Testis (tissue), 3 donors: ENCODE measurements around the gene ZBTB46. TPM values are rescaled to one million over a fixed set of nuclear protein-coding genes. Genes with fewer than 3 reads are reported as not detected.
"Not testable (repeated sequence)": the region's sequence is repeated elsewhere in the genome, so short reads cannot be mapped to it uniquely, and the experiment has no call there.

ENCODE experiments used
- DNase-seq: peaks from one replicate; pipeline ENCODE4 v3.0.0-alpha.2; 2019
- H3K27ac ChIP-seq, 2 donors: fragments of 200-600 bp; sonication (generic); one replicate each; pipeline ENCODE4 v1.5.1; 2019
- H3K27me3 ChIP-seq: fragments of 200-600 bp; sonication (generic); one replicate; pipeline ENCODE4 v1.5.1; 2019
- H3K36me3 ChIP-seq: fragments of 200-600 bp; sonication (generic); one replicate; pipeline ENCODE4 v1.5.1; 2017; ENCODE audit warnings: low read depth; ENCODE audit errors: missing control alignments
- H3K4me1 ChIP-seq: fragments of 200-600 bp; sonication (generic); one replicate; pipeline ENCODE4 v1.5.1; 2019
- H3K4me3 ChIP-seq, 2 donors: fragments of 200-600 bp; sonication (generic); one replicate each; pipeline ENCODE4 v1.5.1; 2017 to 2019
- H3K9me3 ChIP-seq: fragments of 200-600 bp; sonication (generic); one replicate; pipeline ENCODE4 v1.5.1; 2017
- CTCF ChIP-seq, 3 experiments: fragments of 450-650 bp in 2 of 3; fragments of 200-600 bp in 1 of 3; sonication (generic) in 1 of 3; IDR thresholded peaks; one replicate each; pipeline ENCODE4 v1.5.1; 2016 to 2019; ENCODE audit warnings: antibody characterized with exemption in 3 of 3, mild to moderate bottlenecking in 2 of 3, moderate library complexity in 1 of 3
- POLR2A ChIP-seq: fragments of 450-650 bp; IDR thresholded peaks from one replicate; pipeline ENCODE4 v1.6.1; 2017; ENCODE audit warnings: antibody characterized with exemption, mild to moderate bottlenecking, moderate library complexity
- WGBS, 2 donors: methylation state at CpG; one replicate each; pipeline ENCODE4 v1.1.5; 2018; 5-methylcytosine and 5-hydroxymethylcytosine counted together
- intact Hi-C: fragments of 100-400 bp; cut with DNase I; formaldehyde crosslinking; loops from one replicate; pipeline ENCODE4 v1.15.1; 2023; ENCODE audit warnings: low total_unique reads
- polyA plus RNA-seq: library from polyadenylated mRNA; stranded (reverse); fragments of 350-450 nt; fragmentation: Illumina TruSeq; extraction: RNeasy Lipid Tissue Mini Kit (QIAGEN cat#74804); gene quantifications from one replicate; pipeline ENCODE4 v1.2.3, GENCODE V29; 2014; ENCODE audit warnings: low read depth, low replicate concordance; ENCODE audit not compliant: insufficient read depth
- total RNA-seq, 2 donors: library from RNA; depleted of rRNA; stranded (reverse); fragments of >200 nt; gene quantifications; one replicate each; pipeline ENCODE4 v1.2.3, GENCODE V29; 2016

The ZBTB46 gene
- total and polyA plus RNA-seq, 3 donors from 2014 or later, result 5.2 to 15.4 (median 12.5) TPM

GRCh38 chr20:63802469-63803240 lies 28.4 kb downstream of the ZBTB46 start:
- 93 to 94% methylated on average over 47 to 51 of the region's 51 CpGs for WGBS, 2 donors
- no peak for DNase-seq
- H3K9me3 ChIP-seq, result no peaks in the 10 kb centered on the region
- no peaks in the 10 kb centered on the region for H3K4me1 ChIP-seq
- no peak for TF ChIP-seq POLR2A
- TF ChIP-seq CTCF (IDR thresholded peaks at IDR 0.05), result no peak
- H3K4me3 ChIP-seq, result no peak overlapping the region
- intact Hi-C loops, result no loop called here
- no peaks in the 10 kb centered on the region for H3K27me3 ChIP-seq
- no peaks in the 10 kb centered on the region for H3K36me3 ChIP-seq
- H3K27ac ChIP-seq, result no peak overlapping the region

- WGBS, 2 donors, result 96 to 100% methylated on average over 2 of the region's 2 CpGs
- H3K27me3 ChIP-seq, intact Hi-C loops, H3K27ac ChIP-seq, H3K4me1 ChIP-seq, H3K9me3 ChIP-seq, DNase-seq, H3K36me3 ChIP-seq, H3K4me3 ChIP-seq: not testable (repeated sequence)
These were observed 29.9 kb downstream of the ZBTB46 start for GRCh38 chr20:63801174-63801573.

GRCh38 chr20:63800411-63800810 lies 30.7 kb downstream of the ZBTB46 start:
- H3K4me3 ChIP-seq, H3K27me3 ChIP-seq, intact Hi-C loops, H3K27ac ChIP-seq, H3K9me3 ChIP-seq, DNase-seq, H3K36me3 ChIP-seq, H3K4me1 ChIP-seq: not testable (repeated sequence)
- 90% methylated on average over 26 of the region's 27 CpGs; no CpG with 5 or more reads in 1 of the 2 donors for WGBS, 2 donors

GRCh38 chr20:63799127-63799526 lies 31.9 kb downstream of the ZBTB46 start:
- intact Hi-C loops, H3K4me1 ChIP-seq, H3K27me3 ChIP-seq, DNase-seq, H3K4me3 ChIP-seq, H3K36me3 ChIP-seq, H3K9me3 ChIP-seq, H3K27ac ChIP-seq: not testable (repeated sequence)
- WGBS, 2 donors, result 71 to 81% methylated on average over 5 of the region's 5 CpGs

- intact Hi-C loops, H3K9me3 ChIP-seq, H3K4me1 ChIP-seq, H3K27ac ChIP-seq, H3K27me3 ChIP-seq, DNase-seq, H3K4me3 ChIP-seq, H3K36me3 ChIP-seq: not testable (repeated sequence)
- 82 to 88% methylated on average over 3 of the region's 3 CpGs for WGBS, 2 donors
These were observed 33.9 kb downstream of the ZBTB46 start for GRCh38 chr20:63797175-63797574.

- WGBS, 2 donors, result 59 to 68% methylated on average over 11 to 30 of the region's 30 CpGs
- DNase-seq, result no peak
- no peaks in the 10 kb centered on the region for H3K9me3 ChIP-seq
- no peaks in the 10 kb centered on the region for H3K36me3 ChIP-seq
- no peak overlapping the region for H3K27ac ChIP-seq
- no peaks in the 10 kb centered on the region for H3K27me3 ChIP-seq
- TF ChIP-seq POLR2A, result no peak
- H3K4me3 ChIP-seq, result peak overlapping the region in 1 of 2 donors; percentile 29
- peaks cover 11% of the 10 kb centered on the region for H3K4me1 ChIP-seq
- intact Hi-C loops, result no loop called here
These were observed 35.8 kb downstream of the ZBTB46 start for GRCh38 chr20:63795178-63795830.

- H3K36me3 ChIP-seq, result no peaks in the 10 kb centered on the region
- intact Hi-C loops, result no loop called here
These were observed 36.5 kb downstream of the ZBTB46 start for GRCh38 chr20:63794614-63795013.

More at GRCh38 chr20:63794614-63795013, 36.5 kb downstream of the ZBTB46 start:
- TF ChIP-seq POLR2A, result no peak
- no peak for TF ChIP-seq CTCF (IDR thresholded peaks at IDR 0.05)
- H3K9me3 ChIP-seq, result no peaks in the 10 kb centered on the region
- 91% methylated on average over 9 to 14 of the region's 14 CpGs for WGBS, 2 donors
- H3K4me3 ChIP-seq, result no peak overlapping the region
- no peaks in the 10 kb centered on the region for H3K27me3 ChIP-seq
- no peak overlapping the region for H3K27ac ChIP-seq
- no peak for DNase-seq
- H3K4me1 ChIP-seq, result peaks cover 11% of the 10 kb centered on the region
